ENCODE results near the gene INSC. TPM values are rescaled to one million over a fixed set of nuclear protein-coding genes. Genes with fewer than 3 reads are reported as not detected.

INSC gene
- total and polyA plus RNA-seq, 2 of the 4 experiments (the other 2 are of a cell fraction) = 0.53 to 1.4 TPM

GRCh38 chr11:15234796-15235195 lies 120.1 kb downstream of the INSC start:
- H2BK20ac ChIP-seq (ENCODE audit: low read depth, low read length) = no peak overlapping the region
- H3K18ac ChIP-seq (ENCODE audit: low read depth, low read length) = no peak overlapping the region
- POLR2A ChIA-PET (ENCODE audit: unreplicated experiment) = no interaction called here
- H3K4me1 ChIP-seq (ENCODE audit: control insufficient read depth, insufficient read depth, low read length) = no peaks in the 10 kb centered on the region
- no peak overlapping the region for H3K23ac ChIP-seq (ENCODE audit: low read depth, low read length)
- CTCF ChIA-PET = no interaction called here
- H3K4me2 ChIP-seq (ENCODE audit: low read depth, low read length) = no peak overlapping the region
- TF ChIP-seq MAZ (IDR thresholded peaks at IDR 0.05; ENCODE audit: borderline replicate concordance, low read depth, low read length) (no peak), RFX5 (IDR thresholded peaks at IDR 0.05; ENCODE audit: low read depth, low read length) (no peak), CHD1 (IDR thresholded peaks at IDR 0.05; ENCODE audit: low read depth, low read length) (no peak), MAFK (IDR thresholded peaks at IDR 0.05; ENCODE audit: low read depth, low read length) (no peak), BHLHE40 (IDR thresholded peaks at IDR 0.05; ENCODE audit: low read depth, low read length) (no peak), CTCF (conservative IDR thresholded peaks at IDR 0.05; ENCODE audit: low read depth, low read length) (no peak), FOS (IDR thresholded peaks at IDR 0.05; ENCODE audit: low read depth, low read length) (no peak), RCOR1 (IDR thresholded peaks at IDR 0.05; ENCODE audit: insufficient replicate concordance, low read length) (no peak), CEBPB (IDR thresholded peaks at IDR 0.05; ENCODE audit: low read depth, low read length) (no peak), ELK1 (IDR thresholded peaks at IDR 0.05; ENCODE audit: borderline replicate concordance, low read depth, low read length) (no peak), NFE2L2 (IDR thresholded peaks at IDR 0.05; ENCODE audit: low read depth, low read length) (no peak), USF2 (IDR thresholded peaks at IDR 0.05; ENCODE audit: low read depth, low read length) (no peak), SMC3 (IDR thresholded peaks at IDR 0.05; ENCODE audit: low read depth, low read length) (no peak)
- H2BK15ac ChIP-seq (ENCODE audit: low read depth, low read length) = no peak overlapping the region
- no peaks in the 10 kb centered on the region for H3K27me3 ChIP-seq (ENCODE audit: control insufficient read depth, insufficient read depth, low read length)
- no peak overlapping the region for H3K4me3 ChIP-seq (ENCODE audit: insufficient read depth, low read depth, low read length)
- H2AK5ac ChIP-seq (ENCODE audit: low read depth, low read length) = no peak overlapping the region
- H3K9me1 ChIP-seq (ENCODE audit: insufficient read depth, low read length) = peaks cover 4% of the 10 kb centered on the region; the same call in 1 of the 2 replicates
- no peak overlapping the region for H2AFZ ChIP-seq (replicated peaks; ENCODE audit: low read length, poor library complexity)
- no peaks in the 10 kb centered on the region for H3K36me3 ChIP-seq (ENCODE audit: control insufficient read depth, insufficient read depth, low read length)
- H4K5ac ChIP-seq (ENCODE audit: low read depth, low read length) = no peak overlapping the region
- no peak overlapping the region for H2AK9ac ChIP-seq (replicated peaks; ENCODE audit: low read depth, low read length, poor library complexity)
- no peak overlapping the region for H3K56ac ChIP-seq (ENCODE audit: extremely low read depth, insufficient read depth, low read length)
- H3K27ac ChIP-seq (ENCODE audit: insufficient read depth, low read length) = no peak overlapping the region
- no peak for DNase-seq
- H2BK5ac ChIP-seq (ENCODE audit: low read depth, low read length, poor library complexity, severe bottlenecking) = no peak overlapping the region
- no peaks in the 10 kb centered on the region for H3K79me1 ChIP-seq (ENCODE audit: low read depth in 1 of 2, low read length in 2 of 2)
- no peak overlapping the region for H4K91ac ChIP-seq (ENCODE audit: insufficient read depth, low read depth, low read length)
- dilution Hi-C loops (cut with HindIII; ENCODE audit: low sequenced_read_pairs, unreplicated experiment) = no loop called here
- H2BK120ac ChIP-seq (ENCODE audit: low read depth, low read length) = no peak overlapping the region
- no peak overlapping the region for H3K4ac ChIP-seq (ENCODE audit: low read depth, low read length)
- intact Hi-C loops (cut with micrococcal nuclease) = no loop called here
- H3K9ac ChIP-seq (ENCODE audit: low read depth, low read length) = no peak overlapping the region
- no peaks in the 10 kb centered on the region for H3K9me3 ChIP-seq (ENCODE audit: control insufficient read depth, insufficient read depth, low read length)
- in situ Hi-C loops (cut with MboI; ENCODE audit: low sequenced_read_pairs) = no loop called here
- BruUV-seq (replicated peaks) = no TSS peak
- H3K14ac ChIP-seq (replicated peaks; ENCODE audit: low read depth, low read length) = no peak overlapping the region
- no CpG with 5 or more reads among the region's 3 CpGs for WGBS, 2 experiments (ENCODE audit: extremely low coverage in 2 of 2, insufficient read length in 1 of 2)
- no peaks in the 10 kb centered on the region for H4K20me1 ChIP-seq (ENCODE audit: insufficient read depth, low read length)
- ATAC-seq (ENCODE audit: low read depth) = no peak
- H4K8ac ChIP-seq (ENCODE audit: low read depth in 2 of 2, low read length in 2 of 2) = no peak overlapping the region
